HG03196 (cell line): Measurements from ENCODE around the gene AP3S2.
"Not testable (repeated sequence)": the region's sequence is repeated elsewhere in the genome, so short reads cannot be mapped to it uniquely, and the experiment has no call there.

Experiments used
- ATAC-seq: cut with Tn5 transposase; IDR thresholded peaks from one replicate; pipeline ENCODE4 v1.9.1; 2021; ENCODE audit not compliant: unreplicated experiment

The AP3S2 gene

GRCh38 chr15:89869490-89869889 is 24.3 kb downstream of the AP3S2 start:
- not testable (repeated sequence) for ATAC-seq

- ATAC-seq: no peak
These were observed 28.6 kb downstream of the AP3S2 start for GRCh38 chr15:89864958-89865739.

GRCh38 chr15:89863918-89864317 is 29.9 kb downstream of the AP3S2 start:
- ATAC-seq: no peak

- ATAC-seq: no peak
These were observed 32.9 kb downstream of the AP3S2 start for GRCh38 chr15:89860891-89861290.

GRCh38 chr15:89860431-89860830 is 33.4 kb downstream of the AP3S2 start:
- ATAC-seq: no peak

- no peak for ATAC-seq
These were observed 34.9 kb downstream of the AP3S2 start for GRCh38 chr15:89858661-89859458.

GRCh38 chr15:89857673-89858072 is 36.1 kb downstream of the AP3S2 start:
- ATAC-seq: no peak

GRCh38 chr15:89855948-89856347 is 37.8 kb downstream of the AP3S2 start:
- ATAC-seq: no peak

GRCh38 chr15:89854863-89855262 is 38.9 kb downstream of the AP3S2 start:
- ATAC-seq: not testable (repeated sequence)

GRCh38 chr15:89852342-89852995 is 41.3 kb downstream of the AP3S2 start:
- no peak for ATAC-seq

GRCh38 chr15:89851673-89852341 is 42.0 kb downstream of the AP3S2 start:
- peak; percentile 68 for ATAC-seq

GRCh38 chr15:89848970-89849292 is 44.9 kb downstream of the AP3S2 start:
- ATAC-seq: no peak

GRCh38 chr15:89847101-89847500 is 46.7 kb downstream of the AP3S2 start:
- no peak for ATAC-seq

- ATAC-seq: no peak
These were observed 48.4 kb downstream of the AP3S2 start for GRCh38 chr15:89845305-89845893.

- ATAC-seq: no peak
These were observed 51.8 kb downstream of the AP3S2 start for GRCh38 chr15:89841962-89842361.

GRCh38 chr15:89841306-89841705 is 52.5 kb downstream of the AP3S2 start:
- no peak for ATAC-seq

GRCh38 chr15:89839167-89839810 is 54.5 kb downstream of the AP3S2 start:
- no peak for ATAC-seq

GRCh38 chr15:89837830-89838178 is 56.0 kb downstream of the AP3S2 start:
- ATAC-seq: no peak

GRCh38 chr15:89837134-89837829 is 56.5 kb downstream of the AP3S2 start:
- no peak for ATAC-seq
